NCI-H187 treated with DMSO at 0.1 percent for 48 hours (cell line): ENCODE measurements around the gene EXOC3.

Experiments
- DNase-seq: peaks from one replicate; lab custom pipeline; 2025; lab: John Stamatoyannopoulos, UW

Gene EXOC3

DNA sequence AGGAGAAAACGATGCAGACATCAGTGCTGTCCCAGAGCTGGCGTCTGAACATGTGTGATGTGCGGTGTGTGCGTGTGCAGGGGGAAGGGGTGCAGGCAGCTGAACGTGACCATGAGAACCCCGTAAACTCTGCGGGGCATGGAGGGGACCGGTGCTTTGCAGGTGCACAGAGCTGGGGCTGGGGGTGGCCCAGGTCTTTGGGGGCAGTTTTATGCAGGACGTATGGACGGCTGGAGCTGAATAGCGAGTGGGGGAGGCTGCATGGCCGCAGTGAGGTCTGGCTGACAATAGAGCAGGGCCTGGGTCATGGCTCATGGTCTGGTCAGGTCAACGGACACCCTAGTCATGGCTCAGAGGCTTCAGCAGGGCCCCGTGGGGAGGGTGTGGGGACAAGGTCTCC lies 3.3 kb upstream of the EXOC3 start:
- no peak for DNase-seq

DNA sequence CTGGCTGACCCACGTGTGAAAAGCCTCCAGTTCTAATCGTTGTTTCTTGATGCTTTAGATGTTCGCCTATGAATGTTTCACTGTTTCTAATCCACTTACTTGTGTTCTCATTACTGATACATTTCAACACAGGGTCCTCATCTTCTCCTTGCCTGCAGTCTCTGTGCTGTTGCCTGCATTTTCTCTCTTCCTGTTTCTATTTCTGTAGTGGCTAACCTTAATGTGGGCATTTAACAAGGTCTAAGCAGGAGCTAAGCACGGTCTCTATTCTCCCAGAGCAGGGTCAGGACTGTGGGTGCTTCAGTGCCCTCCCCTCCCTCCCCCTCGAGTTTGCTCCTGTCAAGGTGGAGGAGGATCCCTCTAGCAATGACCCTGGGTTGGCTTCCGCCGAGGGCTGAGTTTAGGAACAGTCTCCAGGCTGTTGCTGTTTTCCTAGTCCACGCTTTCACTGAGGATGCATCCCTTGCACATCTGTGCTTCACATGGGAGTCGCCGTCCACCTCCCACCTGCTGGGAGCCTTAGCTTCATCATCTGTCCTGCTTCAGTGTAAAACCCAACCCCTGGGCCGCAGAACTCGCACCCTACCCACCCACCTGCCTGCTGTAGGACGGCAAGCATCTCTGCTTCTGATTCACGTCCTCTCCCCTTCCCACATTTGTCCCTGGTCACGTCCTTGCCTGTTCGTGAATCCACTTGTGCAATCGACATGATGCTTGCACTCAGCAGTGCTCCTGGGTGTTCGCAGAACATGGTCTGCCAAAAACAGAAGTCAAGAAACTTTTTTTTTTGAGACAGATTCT lies 2.4 kb upstream of the EXOC3 start:
- DNase-seq, result no peak

DNA sequence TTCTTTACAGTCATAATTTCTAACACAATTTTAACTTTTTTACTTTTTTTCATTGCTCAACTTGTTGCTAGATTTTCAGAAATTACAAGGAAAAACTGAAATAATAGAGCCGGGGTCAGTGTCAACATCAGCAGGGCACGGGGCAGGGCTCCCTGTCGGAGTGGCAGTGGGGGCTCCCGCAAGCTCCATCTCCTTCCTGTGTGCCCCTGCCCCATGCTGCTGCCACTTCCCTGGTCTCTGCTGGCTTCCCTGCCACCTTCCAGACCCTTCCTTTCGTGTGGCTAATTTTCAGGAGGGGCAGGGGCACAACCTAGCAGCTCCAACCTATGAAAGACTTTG lies 1.0 kb upstream of the EXOC3 start:
- no peak for DNase-seq

DNA sequence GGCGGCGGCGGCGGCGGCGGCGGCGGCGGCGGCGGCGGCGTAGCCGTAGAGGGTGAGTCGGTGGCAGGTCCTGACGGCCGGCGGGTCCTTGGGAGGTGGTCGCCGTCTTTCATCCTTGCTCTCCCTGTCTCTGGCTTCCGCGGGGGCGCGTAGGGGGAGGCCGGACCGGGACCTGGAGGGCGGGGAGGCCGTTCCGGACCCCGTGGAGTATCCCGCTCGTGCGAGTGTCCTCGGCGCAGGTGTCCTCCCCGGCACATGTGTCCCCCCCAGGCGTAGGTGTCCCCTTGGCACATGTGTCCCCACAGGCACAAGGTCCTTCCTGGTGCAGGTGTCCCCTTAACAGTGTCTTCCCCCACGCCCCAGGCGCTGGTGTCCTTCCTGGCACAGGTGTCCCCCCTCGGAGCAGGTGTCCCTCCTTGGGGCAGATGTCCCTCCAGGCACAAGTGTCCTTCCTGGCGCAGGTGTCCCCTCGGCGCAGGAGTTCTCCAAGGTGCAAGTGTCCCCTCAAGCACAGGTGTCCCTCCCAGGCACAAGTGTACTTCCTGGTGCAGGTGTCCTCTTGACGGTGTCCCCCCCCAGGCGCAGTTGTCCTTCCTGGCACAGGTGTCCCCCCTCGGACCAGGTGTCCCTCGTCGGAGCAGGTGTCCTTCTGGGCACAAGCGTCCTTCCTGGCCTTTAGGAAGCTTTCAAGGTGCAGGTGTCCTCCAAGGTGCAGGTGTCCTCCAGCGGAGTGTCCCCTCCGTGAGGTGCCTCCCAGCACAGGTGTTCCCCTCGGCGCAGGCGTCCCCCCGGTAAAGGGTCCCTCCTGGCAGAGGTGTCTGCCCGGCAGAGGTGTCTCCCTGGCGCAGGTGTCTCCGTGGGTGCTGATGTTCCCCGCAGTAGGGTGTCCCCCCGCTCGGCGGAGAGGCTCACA lies 519 bp downstream of the EXOC3 start:
- DNase-seq, result no peak

DNA sequence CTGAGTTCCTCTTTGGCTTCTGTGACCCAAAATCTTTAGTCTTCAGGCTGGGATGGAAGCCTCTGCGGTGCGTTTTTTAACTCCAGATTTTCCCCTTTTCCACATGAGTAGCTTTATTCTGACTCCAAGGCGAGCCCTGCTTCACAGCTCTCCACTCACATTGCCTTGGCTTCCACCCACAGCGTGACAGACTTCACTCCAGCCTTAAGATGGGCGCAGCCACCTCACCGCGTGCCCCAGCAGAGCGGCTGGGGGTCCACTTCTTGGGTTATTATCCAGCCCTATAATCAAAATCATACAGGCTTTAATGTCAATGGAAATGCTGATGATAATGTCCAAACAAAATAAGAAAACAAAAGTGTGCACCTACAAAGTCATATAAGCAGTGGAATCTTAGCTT lies 1.2 kb downstream of the EXOC3 start:
- no peak for DNase-seq

DNA sequence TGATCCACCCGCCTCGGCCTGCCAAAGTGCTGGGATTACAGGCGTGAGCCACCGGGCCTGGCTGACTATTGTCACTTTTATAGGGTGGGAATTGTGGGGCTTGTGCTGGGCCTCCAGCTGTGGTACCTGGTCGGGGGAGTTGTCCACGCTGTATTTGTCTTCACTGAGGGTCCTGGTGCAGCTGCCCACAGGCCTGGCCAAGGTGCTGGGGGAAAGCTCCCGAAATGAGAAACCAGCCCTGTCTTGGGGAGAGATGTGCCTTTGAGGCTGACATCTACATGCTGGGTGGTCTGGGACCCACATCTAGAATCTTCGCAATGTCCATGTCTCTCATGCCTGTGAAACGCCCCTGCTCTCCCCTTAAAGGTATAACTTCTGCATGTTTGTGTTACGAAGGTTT lies 2.6 kb downstream of the EXOC3 start:
- DNase-seq, result no peak

DNA sequence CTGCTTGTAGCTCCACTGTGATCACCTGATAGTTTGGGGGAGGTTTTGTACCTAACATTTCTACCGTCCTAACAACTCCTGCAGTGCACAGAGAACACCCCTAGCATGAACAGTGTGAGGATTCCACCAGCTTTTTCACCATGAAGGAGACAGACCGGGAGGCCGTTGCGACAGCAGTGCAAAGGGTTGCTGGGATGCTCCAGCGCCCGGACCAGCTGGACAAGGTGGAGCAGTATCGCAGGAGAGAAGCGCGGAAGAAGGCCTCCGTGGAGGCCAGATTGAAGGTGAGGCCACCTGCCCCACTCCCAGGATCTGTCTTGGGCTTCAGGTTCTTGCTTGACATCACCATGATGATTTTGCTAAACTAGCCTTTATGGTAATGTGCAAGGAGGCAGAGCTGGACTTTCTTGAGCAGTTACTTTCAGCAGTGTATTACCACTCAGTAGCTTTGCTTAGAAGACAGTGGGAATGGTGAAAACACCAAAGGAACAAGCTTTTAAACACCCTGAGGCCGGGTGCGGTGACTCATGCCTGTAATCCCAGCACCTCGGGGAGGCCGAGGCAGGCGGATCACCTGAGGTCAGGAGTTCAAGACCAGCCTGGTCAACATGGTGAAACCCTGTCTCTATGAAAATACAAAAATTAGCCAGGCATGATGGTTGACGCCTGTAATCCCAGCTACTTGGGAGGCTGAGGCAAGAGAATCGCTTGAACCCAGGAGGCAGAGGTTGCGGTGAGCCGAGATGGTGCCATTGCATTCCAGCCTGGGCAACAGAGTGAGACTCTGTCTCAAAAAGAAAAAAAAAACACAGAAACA lies 3.3 kb downstream of the EXOC3 start:
- no peak for DNase-seq

DNA sequence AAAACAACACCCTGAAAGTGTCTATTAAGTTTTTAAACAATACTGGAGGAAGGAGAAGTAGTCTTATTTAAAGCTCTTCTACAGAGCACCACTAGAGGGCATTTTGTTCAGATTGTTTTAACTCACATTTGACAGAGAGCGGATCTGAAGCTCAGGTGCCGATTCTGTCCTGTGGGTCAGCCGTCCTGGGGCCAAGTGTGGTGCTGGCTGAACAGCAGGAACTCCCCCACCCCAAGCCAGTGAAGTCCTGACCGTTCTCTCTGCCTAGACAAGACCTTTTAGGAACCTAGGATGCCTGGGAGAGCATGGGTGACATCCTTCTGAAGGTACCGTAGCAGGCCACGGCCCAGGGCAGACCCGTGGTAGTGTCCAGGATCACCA lies 3.9 kb downstream of the EXOC3 start:
- DNase-seq, result no peak

DNA sequence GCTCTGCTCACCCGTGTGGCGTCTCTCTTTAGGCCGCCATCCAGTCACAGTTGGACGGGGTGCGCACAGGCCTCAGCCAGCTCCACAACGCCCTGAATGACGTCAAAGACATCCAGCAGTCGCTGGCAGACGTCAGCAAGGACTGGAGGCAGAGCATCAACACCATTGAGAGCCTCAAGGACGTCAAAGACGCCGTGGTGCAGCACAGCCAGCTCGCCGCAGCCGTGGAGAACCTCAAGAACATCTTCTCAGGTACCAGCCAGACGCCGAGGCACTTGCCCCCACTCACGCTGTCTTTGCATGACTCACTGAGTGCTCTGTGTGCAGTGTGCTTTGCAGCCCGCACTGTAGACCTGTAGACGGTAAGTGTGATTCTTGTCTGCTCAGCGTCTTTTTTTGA lies 4.5 kb downstream of the EXOC3 start:
- no peak for DNase-seq

DNA sequence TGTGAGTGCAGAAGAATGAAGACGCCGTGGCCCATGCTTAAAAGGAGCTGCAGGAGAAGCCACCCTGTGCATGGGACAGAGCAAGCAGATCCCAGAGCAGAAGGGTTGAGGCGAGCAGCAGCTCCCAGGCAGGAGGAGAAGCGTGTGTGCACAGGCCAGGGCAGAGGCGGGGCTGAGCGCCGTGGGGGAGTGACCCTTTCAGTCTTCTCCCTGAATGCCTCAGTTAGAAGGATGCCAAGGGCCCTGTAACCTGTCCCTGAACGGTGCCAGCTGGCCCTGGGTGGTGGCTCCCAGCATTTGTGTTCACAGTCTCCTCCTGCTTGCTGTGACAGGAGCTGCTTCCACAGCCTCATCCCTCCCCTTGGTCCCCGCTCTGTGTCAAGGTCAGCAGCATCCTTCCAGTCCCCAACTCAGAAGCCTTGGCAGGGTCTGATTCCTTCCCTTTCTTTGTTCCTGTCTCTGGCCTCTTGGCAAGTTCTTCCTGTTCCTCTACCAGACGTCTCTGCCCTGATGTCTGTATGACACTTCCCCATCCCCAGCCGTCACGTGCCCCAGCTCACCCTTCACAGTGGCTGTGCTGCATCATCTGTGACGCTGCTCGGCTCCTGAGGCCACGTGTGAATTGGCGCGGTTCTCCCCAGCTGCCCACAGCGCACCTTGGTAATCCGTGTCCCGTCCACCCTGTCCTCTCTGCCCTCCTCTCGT lies 5.2 kb downstream of the EXOC3 start:
- no peak for DNase-seq

DNA sequence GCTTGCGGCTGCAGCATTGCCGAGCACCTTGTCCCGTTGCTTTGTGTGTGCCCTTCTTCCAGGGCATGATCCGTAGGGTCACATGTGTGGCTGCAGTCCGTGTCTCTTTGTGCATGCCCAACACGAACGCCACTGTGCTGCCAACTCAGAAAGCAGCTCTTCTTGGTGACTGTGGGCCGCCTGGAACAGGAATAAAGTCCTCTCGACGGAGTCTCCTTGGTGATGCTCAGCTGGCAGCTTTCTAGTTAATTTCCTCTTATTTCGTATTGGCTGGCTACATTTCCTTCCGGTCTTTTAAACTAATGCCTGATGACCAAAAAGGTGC lies 5.8 kb downstream of the EXOC3 start:
- no peak for DNase-seq

DNA sequence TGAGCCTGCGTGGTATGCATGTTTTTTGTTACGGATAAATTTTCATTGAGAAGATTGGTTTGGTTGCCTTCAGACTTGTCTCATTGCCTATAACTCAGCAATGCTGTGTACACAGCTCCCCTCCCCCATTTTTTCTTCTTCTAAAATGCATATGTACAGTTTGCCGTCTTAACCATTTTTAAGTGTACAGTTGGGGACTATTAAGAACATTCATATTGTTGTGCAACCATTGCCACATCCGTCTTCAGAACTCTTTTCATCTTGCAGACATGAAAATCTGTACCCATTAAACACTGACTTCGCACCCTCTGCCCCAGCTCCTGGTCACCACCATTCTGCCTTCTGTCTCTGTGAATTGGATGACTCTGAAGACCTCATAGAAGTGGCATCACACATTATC lies 6.2 kb downstream of the EXOC3 start:
- no peak for DNase-seq

DNA sequence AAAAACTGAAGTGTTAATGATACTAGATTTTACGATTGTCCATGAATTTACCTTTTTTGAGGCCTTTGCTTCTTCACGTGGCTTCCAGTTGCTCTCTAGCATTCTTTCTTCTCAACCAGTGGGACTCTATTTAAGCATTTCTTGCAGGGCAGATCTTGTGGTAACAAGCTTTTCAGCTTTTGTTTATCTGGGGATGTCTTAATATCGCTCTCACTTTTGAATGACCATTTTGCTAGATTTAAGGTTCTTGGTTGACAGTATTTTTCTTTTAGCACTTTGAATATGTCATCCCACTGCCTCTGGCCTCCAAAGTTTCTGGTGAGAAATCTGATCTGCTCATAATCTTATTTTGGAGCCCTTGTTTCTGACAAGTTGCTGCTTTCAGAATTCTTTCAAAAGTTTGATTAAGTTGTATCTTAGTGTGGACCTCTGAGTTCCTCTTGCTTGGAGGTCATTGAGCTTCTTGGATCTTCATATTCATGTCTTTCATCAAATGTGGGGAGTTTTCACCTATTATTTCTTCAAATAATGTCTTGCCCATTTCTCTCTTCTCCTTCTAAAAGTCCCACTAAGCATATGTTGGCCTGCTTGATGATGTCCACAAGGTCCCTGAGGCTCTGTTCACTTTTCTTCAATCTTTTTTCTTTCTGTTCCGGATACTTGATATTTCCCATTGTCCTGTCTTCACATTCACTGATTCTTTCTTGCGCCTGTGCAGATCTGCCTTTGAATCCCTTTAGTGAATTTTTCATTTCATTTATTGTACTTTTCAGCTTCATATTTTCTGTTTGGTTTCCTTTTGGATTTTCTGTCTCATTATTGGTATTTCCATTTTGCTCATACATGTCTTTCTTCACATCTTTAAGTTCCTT lies 8.8 kb downstream of the EXOC3 start:
- no peak for DNase-seq

DNA sequence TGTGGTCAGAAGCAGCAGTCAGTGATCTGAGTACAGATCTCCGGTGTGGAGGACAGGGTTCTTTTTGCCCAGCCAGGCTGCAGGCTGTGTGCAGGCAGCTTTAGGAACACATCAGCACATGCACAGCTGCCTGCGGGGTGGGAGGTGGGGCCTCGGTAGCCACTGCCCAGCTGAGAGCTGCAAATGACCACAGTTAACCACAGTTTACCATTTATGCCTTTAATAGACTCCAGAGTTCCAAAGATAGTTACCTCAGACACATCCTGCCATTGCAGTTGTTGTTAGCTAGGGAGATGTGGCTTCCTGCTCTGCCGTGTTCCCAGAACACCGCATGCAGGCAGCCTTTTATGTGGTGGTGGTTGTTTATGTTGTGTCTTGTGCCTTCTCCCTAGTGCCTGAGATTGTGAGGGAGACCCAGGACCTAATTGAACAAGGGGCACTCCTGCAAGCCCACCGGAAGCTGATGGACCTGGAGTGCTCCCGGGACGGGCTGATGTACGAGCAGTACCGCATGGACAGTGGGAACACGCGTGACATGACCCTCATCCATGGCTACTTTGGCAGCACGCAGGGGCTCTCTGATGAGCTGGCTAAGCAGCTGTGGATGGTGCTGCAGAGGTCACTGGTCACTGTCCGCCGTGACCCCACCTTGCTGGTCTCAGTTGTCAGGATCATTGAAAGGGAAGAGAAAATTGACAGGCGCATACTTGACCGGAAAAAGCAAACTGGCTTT lies 10.2 kb downstream of the EXOC3 start:
- DNase-seq, result no peak

DNA sequence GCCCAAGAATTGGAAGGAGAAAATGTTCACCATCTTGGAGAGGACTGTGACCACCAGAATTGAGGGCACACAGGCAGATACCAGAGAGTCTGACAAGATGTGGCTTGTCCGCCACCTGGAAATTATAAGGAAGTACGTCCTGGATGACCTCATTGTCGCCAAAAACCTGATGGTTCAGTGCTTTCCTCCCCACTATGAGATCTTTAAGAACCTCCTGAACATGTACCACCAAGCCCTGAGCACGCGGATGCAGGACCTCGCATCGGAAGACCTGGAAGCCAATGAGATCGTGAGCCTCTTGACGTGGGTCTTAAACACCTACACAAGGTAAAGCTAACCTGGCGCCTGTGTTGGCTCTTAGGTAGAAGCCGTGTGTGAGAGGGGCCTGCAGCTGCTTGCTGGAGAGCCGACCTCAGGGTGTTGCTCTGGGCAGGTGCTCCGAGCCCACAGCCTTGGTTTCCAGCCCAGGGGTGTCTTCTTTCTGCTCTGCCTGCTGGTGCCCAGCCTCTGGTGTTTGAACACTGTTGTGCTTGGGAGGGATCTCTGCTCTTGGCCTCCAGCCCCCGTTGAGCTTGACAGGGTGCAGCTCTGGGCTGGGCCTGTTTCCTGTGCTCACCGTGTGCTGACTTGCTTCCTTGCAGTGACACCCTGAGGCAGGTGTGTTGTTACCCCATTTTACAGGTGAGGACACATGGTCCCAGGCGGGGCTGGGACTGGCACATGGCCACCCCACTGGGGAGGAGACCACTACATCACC lies 10.9 kb downstream of the EXOC3 start:
- DNase-seq, result no peak

DNA sequence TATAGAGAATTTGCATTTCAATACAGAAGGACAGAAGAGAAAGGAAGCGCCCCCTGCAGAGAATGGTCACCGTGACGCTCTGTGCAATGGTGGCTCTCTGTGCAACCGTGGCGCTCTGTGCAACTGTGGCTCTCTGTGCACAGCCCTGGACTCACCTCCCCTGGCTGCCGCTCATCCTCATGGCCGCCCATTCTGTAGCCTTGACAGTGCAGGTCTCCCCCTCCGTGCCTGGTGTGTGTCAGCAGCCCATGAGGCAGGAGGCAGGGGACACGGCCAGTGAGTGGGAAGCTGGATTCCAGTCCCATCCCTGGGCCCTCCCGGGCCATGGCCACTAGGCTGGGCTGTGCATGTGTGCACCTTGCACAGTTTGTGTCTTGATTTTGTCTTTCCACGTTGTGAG lies 12.0 kb downstream of the EXOC3 start:
- DNase-seq, result no peak

DNA sequence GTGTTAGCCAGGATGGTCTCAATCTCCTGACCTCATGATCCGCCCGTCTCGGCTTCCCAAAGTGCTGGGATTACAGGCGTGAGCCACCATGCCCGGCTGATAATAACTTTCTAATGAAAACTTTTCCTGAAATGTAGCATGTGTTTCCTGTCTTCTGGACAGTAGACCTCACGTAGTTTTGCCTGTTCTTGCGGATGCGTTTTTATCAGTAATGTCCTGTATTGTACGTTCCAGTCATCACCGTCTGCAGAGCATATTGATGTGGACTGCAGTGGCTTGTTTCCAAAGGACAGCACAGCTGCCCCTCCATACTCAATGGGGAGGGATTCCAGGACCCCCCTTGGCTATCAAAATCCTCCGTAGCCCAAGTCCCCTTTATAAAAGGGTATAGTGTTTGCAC lies 12.8 kb downstream of the EXOC3 start:
- no peak for DNase-seq

DNA sequence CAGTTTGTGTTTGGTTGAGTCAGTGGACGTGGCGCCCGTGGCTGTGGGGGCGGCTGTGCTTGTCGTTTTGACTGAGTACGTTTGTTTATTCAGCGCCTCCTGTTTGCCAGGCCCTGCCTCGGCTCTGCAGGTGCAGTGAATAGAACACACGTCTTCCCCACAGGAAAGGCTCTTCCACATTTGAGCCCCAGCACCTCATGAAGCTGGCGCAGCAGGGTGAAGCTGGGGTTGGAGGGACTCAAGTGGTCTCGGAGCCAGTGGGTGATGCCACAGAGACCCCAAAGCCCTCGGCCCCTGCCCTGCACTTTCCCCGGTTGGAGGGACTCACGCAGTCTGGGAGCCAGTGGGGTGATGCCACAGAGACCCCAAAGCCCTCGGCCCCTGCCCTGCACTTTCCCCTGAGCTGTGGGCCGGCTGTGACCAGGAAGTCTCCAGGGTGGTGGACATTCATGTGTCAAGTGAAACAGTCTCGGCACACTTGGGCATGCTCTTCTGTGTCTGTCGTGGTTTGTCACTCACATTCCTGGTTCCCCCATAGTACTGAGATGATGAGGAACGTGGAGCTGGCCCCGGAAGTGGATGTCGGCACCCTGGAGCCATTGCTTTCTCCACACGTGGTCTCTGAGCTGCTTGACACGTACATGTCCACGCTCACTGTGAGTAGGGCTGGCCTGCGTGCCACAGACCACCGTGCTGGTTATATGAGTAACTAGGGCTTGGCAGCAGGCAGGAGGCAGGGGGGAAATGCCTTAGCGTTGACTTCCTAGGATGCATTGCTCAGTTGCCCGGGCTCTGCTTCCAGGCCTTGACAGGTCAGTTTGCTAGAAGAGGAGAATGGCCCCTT lies 13.6 kb downstream of the EXOC3 start:
- no peak for DNase-seq
